UCSD-AML1 (cell line): ENCODE measurements around the gene MICU1.
A peak's percentile ranks its signal among the peaks of the same experiment; 100 is the strongest.

Source experiments
- DNase-seq: peaks from one replicate; lab custom pipeline; 2025; ENCODE audit not compliant: unreplicated experiment; lab: John Stamatoyannopoulos, UW

The MICU1 gene

DNA sequence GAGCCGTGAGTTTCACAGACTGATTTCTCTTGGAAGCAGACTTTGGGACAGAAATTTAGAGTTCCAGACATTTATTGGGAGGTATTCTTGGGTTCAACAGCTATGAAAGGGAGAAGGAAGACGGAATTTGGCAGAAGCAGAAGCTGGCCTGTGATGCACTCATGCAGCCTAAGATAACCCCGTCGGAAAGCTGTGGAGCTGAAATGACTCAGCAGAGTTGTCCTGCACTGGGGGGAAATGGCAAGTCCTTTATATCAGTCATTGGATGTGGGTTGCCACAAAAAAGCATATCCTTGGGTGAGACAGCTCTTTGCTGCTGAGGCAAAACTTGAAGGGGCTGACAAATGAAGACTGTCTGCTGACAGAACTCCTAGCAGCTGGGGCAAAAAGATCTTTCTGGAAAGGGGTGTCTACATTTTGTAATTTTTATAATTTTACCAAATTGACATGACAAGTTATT lies 11.5 kb upstream of the MICU1 start:
- peak; percentile 79 for DNase-seq

DNA sequence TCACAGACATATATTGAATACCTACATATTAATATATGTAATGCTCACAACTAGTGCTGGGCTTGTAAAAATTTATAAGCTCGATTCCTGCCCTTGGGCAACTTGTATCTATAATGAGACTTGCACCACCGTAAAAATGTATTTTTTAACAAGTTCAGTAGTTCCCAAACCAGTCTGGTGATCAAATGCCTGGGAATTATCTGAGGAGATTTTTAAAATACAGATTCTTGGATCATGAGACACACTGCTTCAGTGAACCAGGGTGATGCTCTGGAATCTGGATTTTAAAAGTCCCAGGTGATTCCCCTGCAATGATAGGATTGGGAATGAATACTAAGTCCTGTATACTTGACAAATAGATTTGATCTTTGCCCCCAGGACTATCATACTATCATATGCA lies 4.3 kb upstream of the MICU1 start:
- DNase-seq, result no peak

DNA sequence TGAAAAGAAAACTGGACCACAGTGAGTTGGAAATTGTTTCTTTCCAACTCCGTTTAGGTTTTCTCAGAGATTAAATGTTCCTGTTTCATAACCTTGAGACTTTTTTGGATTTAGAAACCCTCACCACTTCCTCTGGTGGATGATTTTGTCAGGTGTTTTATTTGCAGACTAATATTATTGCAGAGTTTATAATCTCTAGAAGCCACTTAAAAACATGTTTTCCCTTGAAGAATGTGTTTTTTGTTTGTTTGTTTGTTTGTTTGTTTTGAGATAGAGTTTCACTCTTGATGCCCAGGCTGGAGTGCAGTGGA lies 520 bp upstream of the MICU1 start:
- DNase-seq, result no peak

DNA sequence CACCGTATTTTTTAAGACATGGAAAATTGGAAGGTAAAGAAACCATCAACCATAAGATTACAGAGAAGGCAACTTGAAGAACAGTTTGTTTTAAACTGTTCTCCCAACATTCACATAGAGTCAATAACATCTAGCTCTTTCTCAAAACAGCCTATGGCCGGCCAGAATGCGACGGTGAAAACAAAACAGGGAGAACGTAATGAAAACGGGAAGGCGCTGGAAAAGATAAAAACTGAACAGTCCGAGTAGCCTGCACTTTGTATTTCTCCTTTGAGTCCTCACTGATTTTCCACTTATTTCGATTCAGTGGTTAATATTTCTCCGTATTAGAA lies 637 bp downstream of the MICU1 start:
- no peak for DNase-seq

DNA sequence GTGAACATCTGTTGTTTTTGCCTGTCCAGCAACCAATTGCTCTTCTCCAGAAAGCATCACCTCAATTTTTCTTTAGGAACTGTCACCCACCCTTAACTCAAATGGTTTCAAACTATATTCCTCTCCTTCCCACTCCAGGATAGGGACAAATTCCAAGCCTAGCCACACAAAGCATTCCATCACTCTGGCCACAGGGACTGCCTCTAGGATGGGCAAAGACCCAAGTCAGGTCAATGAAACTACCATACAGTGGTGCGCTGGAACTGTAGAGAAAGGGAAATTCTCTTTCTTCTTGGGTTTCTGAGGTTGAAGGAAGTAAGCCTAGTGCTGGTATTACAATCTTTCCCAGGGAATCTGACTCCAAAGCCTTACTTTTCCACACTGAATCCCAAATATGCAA lies 3.6 kb downstream of the MICU1 start:
- no peak for DNase-seq

DNA sequence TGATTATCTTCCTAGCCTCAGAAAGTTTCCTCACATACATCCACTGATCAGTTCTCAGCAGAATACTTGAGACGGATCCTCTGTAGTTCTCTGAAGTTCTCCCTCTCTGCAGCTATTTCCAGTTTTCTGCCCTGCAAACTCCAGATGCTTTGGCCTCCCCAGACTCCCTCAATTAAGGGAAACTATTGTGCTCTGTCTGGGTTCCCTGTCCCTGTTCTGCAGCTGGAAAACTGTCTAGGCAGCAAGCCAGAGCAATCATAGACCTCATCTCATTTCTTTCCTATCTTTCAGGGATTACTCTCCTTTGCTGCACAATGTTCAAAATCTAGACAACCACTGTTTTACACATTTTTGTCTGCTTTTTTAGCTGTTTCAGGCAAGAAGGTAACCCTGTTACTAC lies 9.2 kb downstream of the MICU1 start:
- DNase-seq, result no peak

DNA sequence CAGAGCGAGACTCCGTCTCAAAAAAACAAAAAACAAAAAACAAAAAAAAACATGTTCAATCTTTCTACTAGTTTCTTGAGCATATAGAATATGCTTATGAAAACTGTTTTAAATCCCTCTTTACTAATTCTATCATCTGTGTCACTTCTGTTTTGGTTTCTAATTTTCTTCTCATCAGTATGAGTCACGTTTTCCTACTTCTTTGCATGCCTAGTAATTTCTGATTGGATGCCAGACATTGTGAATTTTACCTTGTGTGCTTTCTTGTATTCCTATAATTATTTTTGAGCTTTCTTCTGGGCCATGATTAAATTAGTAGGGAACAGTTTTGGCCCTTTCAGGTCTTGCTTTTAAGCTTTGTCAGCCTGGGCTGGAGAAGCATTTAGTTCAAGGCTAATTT lies 9.9 kb downstream of the MICU1 start:
- DNase-seq, result no peak

DNA sequence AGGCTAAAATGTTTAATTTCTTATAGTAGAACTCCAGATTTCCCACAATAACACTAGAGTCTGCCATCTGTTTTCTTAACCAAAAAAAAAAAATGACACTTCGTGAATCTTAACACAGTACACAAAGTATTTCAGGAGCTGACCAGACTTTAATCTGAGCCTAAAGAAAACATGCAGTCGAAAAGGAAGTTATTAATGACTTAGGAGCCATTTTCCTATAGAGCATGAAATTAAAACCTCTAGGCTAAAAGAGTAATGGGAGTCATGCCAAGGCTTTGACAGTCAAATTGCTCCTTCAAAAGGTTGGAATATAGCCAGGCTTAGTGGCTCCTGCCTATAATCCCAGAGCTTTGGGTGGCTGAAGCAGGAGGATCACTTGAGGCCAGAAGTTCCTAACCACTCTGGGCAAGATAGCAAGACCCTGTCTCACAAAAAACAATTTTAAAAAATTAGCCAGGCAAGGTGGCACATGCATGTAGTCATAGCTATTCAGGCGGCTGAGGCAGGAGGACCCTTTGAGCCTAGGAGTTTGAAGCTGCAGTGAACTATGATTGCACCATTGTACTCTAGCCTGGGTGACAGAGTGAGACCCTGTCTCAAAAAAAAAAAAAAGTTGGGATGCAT lies 13.6 kb downstream of the MICU1 start:
- DNase-seq, result no peak

DNA sequence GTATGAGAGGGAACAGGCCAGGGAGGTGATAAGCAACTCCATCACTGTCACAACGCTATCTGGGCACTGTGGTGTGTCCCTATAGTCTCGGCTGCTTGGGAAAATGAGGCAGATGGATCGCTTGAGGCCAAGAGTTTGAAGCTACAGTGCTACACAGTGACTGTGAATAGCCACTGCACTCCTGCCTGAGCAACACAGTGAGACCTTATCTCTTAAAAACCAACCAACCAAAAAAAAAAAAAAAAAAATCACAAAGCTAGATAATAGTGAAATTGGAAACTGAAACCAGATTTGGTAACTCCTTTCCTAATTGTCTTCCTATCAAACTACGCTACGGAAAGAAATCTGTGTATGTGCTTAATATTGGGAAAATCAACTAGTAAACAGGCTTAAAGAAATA lies 14.1 kb downstream of the MICU1 start:
- DNase-seq, result no peak

DNA sequence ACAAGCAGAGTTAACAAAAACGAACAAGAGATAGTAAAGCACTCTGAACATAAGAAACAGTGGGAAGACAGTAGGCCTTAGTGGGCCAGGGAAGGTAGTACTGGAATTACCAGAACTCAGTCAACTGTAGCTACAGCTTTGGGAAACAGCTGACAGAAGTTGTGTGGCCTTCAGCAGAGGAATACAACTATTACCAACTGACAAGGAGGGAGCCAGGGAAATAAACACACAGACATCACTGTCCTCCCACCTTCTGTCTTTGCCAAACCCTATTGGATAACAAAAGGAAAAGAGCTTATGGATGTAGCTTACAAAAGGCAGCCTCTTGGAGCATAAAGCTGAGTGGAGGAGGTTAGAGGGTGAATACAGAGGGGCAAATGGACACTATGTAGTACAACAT lies 15.4 kb downstream of the MICU1 start:
- no peak for DNase-seq

DNA sequence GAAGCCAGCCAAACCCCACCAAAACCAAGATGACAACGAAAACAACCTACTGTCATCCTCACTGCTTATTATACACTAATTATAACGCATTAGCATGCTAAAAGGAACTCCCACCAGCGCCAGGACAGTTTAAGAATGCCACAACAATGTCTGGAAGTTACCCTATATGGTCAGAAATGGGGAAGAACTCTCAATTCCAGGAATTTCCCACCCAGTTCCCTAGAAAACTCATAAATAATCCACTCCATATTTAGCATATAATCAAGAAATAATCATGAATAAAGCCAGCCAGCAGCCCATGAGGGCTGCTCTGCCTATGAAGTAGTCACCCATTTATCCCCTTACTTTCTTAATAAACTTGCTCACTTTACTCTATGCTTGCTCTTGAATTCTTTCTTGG lies 20.8 kb downstream of the MICU1 start:
- no peak for DNase-seq

DNA sequence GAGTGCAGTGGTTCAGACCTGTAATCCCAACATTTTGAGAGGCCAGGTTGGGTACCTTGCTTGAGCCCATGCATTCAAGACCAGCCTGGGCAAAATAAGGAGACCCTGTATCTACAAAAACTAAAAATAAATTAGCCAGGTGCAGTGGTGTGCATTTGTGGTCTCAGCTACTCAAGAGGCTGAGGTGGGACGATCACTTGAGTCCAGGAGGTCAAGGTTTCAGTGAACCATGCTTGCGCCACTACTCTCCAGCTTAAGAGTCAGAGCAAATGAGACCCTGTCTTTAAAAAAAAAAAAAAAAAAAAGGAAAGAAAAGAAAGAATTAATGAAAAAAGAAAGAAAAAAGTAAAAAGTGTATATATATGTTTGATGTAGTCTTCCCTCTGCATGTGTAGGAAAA lies 24.7 kb downstream of the MICU1 start:
- no peak for DNase-seq

DNA sequence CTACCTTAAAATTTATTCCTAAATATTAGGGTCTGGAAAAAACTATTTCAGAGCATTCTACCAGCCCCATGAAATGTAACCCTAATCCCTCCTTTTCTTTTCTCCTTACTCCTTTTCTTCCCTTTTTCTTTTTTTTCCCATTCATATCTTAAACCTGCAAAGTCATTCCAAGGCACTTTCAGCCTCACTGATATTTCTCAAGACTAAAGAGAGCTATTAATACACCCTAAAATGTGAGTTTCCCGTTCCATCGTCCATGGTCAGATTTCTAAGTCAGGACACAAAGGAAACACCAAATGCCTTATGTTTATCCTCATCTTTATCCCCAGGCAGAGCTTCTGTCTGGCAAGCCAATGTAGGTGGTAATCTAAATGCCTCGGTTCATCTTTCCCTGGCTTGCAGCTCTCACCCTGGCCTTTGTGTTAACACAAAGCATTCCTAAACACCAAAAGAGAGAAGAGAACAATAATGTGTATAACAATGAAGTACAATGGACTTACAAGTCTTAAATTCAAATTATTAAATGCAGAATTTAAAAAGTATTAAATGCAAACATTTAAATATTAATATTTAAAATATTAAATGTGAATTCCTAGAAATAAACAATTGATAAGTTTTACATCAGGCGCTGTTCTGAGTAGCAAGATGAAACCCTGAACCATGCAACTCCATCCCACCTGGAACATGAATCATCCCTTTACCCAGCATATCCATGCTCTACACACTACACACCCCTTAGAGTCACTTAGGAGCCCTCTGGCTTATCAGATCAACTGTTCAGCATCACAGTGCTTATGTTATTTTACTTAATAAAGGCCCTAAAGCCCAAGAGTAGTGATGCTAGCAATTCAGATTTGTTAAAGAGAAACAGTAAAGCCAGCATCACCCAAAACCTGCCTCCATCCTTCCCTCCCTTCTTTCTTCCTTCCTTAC lies 26.8 kb downstream of the MICU1 start:
- no peak for DNase-seq

DNA sequence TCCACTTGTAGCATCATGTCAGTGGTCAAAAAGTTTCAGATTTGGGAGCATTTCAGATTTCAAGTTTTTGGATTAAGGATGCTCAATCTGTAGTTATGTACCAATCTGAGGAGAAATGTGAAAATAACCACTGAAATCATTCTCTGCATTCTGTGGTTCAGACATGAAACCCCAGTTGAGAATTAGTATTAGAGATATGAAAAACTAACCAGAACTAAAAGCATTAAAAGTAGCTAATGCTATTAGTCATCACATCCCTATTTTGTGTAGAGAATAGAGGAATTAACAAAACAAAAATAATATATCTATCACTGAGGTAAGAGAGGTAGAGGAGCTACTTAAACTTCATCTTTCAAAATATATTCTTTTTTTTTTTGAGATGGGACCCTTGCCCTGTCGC lies 28.0 kb downstream of the MICU1 start:
- DNase-seq, result no peak

DNA sequence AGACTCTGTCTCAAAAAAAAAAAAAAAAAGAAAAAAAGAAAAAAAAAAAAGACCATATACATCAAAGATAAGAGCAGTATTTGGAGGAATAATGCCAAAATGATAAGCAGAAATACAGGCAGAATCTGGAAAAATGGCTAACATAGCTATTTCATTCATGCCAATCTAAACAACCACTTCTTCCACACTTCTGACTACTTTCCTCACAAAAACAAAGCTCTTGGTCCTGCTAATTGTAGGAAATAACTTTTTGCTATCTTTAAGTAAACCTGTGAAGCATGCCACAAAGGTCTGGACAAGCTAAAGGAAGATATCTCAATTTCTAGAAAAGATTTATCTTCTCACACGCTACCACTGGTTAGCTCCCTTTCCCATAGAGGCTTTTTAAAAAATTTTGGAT lies 30.4 kb downstream of the MICU1 start:
- DNase-seq, result no peak

DNA sequence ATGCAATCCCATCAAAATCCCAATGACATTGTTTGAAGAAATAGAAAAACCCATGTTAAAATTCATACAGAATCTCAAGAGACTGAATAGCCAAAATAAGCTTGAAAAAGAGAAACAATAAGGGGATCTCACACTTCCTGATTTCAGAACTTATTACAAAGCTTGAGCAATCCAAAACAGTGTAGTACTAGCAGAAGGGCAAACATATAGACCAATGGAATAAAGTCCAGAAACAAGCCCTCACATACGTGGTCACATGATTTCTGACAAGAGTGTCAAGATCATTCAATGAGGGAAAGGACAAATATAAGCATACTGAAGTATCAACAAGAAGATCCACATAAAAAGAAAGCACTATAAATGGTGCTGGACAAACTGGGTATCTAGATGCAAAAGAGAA lies 31.9 kb downstream of the MICU1 start:
- DNase-seq, result no peak

DNA sequence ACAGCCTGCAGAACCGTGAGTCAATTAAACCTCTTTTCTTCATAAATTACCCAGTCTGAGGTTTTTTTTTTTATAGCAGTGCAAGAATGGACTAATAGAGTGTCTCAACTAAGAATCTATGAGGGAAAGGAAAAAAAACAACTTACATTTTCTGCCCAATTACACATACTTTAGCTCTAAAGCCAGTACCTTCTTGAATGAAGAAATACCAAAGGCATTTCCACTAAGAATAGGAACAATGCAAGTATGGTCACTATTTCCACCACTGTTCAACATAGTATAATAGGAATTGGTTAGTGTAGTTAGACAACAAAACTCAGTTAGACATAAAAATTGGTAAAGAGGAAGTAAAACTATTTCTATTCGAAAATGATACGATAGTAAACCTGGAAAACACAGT lies 37.6 kb downstream of the MICU1 start:
- DNase-seq, result no peak

DNA sequence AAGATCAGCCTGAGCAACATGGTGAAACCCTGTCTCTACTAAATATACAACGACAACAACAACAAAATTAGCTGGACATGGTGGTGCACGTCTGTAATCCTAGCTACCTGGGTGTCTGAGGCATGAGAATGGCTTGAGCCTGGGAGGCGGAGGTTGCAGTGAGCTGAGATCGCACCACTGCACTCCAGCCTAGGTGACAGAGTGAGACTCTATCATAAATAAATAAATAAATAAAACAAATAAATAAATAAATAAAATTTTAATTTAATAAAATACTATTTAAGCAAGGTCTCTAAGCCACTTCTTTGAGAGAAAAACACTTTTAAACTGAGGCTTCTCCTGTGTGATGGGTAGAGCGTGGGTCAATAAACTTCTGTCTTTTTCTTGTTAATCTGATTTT lies 38.3 kb downstream of the MICU1 start:
- DNase-seq, result no peak

DNA sequence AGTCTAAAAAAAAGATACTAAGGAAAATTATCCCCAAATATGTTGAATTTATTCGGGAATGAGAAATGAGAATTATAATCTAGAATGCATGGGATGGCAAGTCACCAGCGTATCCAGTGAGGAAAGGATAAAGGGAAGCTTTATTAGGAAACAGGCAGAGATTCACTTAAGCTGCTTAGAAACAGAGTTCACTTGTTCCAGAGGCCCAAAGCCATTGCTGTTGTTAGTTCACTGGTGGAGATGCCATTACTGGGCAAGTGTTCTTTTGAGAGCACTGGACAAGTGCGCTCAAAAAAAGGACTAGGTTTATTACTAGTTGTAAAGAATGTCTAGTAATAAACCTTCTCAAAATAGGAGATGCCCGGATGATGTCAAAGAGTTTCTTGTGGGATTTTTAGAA lies 51.2 kb downstream of the MICU1 start:
- DNase-seq, result no peak

DNA sequence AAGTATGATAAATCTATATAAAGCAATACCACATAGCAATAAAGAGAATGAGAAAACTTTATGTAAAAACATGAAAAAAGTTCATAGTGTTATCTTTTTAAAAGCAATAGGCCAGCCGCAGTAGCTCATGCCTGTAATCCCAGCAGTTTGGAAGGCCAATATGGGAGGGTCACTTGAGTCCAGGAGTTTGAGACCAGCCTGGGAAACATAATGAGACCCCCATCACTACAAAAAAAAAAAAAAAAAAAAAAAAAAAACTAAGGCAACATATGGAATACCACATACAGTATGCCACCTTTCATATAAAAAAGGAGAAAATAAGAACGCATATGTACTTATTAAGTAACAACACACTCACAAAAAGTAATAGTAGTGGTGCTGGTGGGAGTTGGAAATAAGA lies 52.8 kb downstream of the MICU1 start:
- no peak for DNase-seq

DNA sequence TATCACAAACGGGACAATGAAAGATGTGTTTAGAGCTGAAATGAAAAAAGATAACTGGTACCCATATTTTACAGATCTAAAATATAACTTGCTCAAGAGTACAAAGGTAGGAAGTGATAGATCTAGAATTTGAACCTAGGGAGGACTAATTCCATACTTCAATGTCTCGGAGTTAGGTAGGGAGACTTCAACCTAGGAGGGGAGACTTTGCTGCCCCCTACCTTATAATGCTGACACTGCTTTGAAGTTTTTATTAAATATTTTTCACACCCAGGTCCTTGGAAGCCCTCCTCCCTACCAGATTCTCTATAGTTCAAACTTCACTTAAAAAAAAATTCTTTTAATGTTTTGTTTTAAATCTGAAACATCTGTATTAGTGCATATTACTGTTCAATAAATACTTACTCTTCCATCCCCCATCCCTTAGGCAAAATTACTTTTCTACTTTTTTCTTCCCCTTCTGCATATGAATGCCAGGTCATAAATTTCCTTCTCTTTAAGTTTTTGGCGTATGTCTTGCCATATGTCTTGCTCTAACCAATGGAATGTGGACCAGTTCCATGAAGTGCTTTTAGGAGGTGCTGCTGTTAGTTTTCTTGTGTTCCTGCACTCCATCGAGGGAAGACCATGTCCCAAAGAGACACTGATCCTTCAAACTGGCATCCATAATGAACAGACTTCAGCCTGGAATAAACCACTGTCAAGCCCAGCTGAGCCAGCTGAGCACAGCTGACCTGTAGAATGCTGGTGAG lies 57.8 kb downstream of the MICU1 start:
- no peak for DNase-seq

DNA sequence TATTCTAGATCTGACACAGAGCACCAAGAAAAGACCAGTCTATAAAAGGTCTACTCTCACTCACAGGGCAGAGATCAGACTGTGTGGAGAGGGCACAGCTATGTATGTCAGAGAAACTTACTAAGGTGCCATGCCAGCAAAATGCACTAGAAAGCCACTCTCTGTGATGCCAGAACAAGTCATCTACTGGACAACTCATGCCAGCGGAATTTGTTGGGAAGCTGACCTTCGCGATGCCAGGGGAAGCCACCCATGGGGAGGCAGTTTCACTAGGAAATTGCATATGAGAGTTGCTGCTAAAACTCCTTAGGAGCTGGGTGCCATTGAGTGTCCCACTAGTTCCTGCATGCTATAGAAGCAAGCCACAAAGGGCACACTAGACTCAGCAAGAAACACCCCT lies 58.5 kb downstream of the MICU1 start:
- no peak for DNase-seq
